Fibroblast of mammary gland (primary cell): Measurements from ENCODE around the gene GMDS.
A peak's percentile ranks its signal among the peaks of the same experiment; 100 is the strongest.

Experiments
- DNase-seq: peaks from one replicate; pipeline ENCODE4 v3.0.0-alpha.2; 2010; ENCODE audit warnings: low read depth
- H3K4me3 ChIP-seq: 2 replicates; pipeline ENCODE4 v1.5.1; 2011; ENCODE audit warnings: low read depth, mild to moderate bottlenecking, low read length, moderate library complexity; ENCODE audit not compliant: control insufficient read depth
- TF ChIP-seq, protein P1 (sequence below): conservative IDR thresholded peaks from 2 replicates; pipeline ENCODE4 v1.5.1; 2011; ENCODE audit warnings: low read depth, low read length, inconsistent platforms; ENCODE audit not compliant: control insufficient read depth, insufficient read depth

Gene GMDS

GRCh38 chr6:2165286-2165685 lies 80.1 kb downstream of the GMDS start:
- TF ChIP-seq, protein P1, sequence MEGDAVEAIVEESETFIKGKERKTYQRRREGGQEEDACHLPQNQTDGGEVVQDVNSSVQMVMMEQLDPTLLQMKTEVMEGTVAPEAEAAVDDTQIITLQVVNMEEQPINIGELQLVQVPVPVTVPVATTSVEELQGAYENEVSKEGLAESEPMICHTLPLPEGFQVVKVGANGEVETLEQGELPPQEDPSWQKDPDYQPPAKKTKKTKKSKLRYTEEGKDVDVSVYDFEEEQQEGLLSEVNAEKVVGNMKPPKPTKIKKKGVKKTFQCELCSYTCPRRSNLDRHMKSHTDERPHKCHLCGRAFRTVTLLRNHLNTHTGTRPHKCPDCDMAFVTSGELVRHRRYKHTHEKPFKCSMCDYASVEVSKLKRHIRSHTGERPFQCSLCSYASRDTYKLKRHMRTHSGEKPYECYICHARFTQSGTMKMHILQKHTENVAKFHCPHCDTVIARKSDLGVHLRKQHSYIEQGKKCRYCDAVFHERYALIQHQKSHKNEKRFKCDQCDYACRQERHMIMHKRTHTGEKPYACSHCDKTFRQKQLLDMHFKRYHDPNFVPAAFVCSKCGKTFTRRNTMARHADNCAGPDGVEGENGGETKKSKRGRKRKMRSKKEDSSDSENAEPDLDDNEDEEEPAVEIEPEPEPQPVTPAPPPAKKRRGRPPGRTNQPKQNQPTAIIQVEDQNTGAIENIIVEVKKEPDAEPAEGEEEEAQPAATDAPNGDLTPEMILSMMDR = no peak
- H3K4me3 ChIP-seq = no peak overlapping the region
- peak; percentile 46 for DNase-seq

- TF ChIP-seq, protein P1 = no peak
- DNase-seq = no peak
- H3K4me3 ChIP-seq = no peak overlapping the region
Observed at GRCh38 chr6:2164481-2164880, 80.9 kb downstream of the GMDS start.

- H3K4me3 ChIP-seq = no peak overlapping the region
- DNase-seq = no peak
- TF ChIP-seq, protein P1 = no peak
Observed at GRCh38 chr6:2162079-2162445, 83.3 kb downstream of the GMDS start.

GRCh38 chr6:2158596-2159271 lies 86.7 kb downstream of the GMDS start:
- H3K4me3 ChIP-seq = no peak overlapping the region
- TF ChIP-seq, protein P1 = peak; percentile 49
- DNase-seq = peak; percentile 53

GRCh38 chr6:2157441-2158127 lies 87.8 kb downstream of the GMDS start:
- TF ChIP-seq, protein P1 = no peak
- H3K4me3 ChIP-seq = no peak overlapping the region

GRCh38 chr6:2155206-2155605 lies 90.2 kb downstream of the GMDS start:
- TF ChIP-seq, protein P1 = no peak
- no peak for DNase-seq
- H3K4me3 ChIP-seq = no peak overlapping the region

More at GRCh38 chr6:2157441-2158127, 87.8 kb downstream of the GMDS start:
- DNase-seq = peak; percentile 95
